Kidney (tissue), 14 donors: ENCODE data around the gene RABGAP1. TPM values are rescaled to one million over a fixed set of nuclear protein-coding genes. Genes with fewer than 3 reads are reported as not detected.

Experiments
- DNase-seq, 5 donors: peaks; one replicate each; pipeline ENCODE4 v3.0.0-alpha.2; 2013 to 2020
- FAIRE-seq: peaks from 2 replicates; lab custom pipeline; 2012; peaks lifted over from hg19 to GRCh38; lab: Jason Lieb, UNC
- H3K27ac ChIP-seq, 2 donors: one replicate each; pipeline ENCODE4 v1.7.0; 2013; ENCODE audit warnings: low read depth in 2 of 2, low read length in 2 of 2, inconsistent platforms in 1 of 2
- H3K27me3 ChIP-seq: one replicate; pipeline ENCODE4 v1.7.1; 2013; ENCODE audit warnings: low read length, inconsistent platforms; ENCODE audit not compliant: control insufficient read depth, insufficient read depth
- H3K36me3 ChIP-seq, 3 donors: one replicate each; pipeline versions ENCODE4 v1.7.0 to v1.7.1; 2013; ENCODE audit warnings: low read length in 3 of 3, control low read depth in 1 of 3, inconsistent platforms in 1 of 3; ENCODE audit not compliant: insufficient read depth in 3 of 3, control insufficient read depth in 2 of 3
- H3K4me1 ChIP-seq, 3 donors: one replicate each; pipeline versions ENCODE4 v1.7.0 to v1.7.1; 2013; ENCODE audit warnings: low read length in 3 of 3, inconsistent platforms in 1 of 3, low read depth in 1 of 3; ENCODE audit not compliant: control insufficient read depth in 2 of 3, insufficient read depth in 2 of 3
- H3K4me3 ChIP-seq, 3 donors: one replicate each; pipeline versions ENCODE4 v1.7.0 to v1.8.1; 2013; ENCODE audit warnings: low read length in 3 of 3, control low read depth in 1 of 3, inconsistent platforms in 1 of 3
- H3K9ac ChIP-seq, 3 donors: one replicate each; pipeline versions ENCODE4 v1.7.0 to v1.7.1; 2013; ENCODE audit warnings: low read length in 3 of 3, control low read depth in 1 of 3, inconsistent platforms in 1 of 3
- H3K9me3 ChIP-seq, 3 donors: one replicate each; pipeline versions ENCODE4 v1.7.0 to v1.7.1; 2013; ENCODE audit warnings: low read length in 3 of 3, control low read depth in 1 of 3, inconsistent platforms in 1 of 3; ENCODE audit not compliant: control insufficient read depth in 2 of 3, insufficient read depth in 1 of 3
- CTCF ChIP-seq: IDR thresholded peaks from 3 replicates; pipeline ENCODE4 v1.5.1; 2012; ENCODE audit warnings: mild to moderate bottlenecking, moderate library complexity, borderline replicate concordance; ENCODE audit not compliant: insufficient read depth; ENCODE audit errors: extremely low read depth
- intact Hi-C: fragments of 100-400 bp; cut with DNase I; formaldehyde crosslinking; loops from one replicate; pipeline ENCODE4 v1.11.1; 2022
- polyA plus RNA-seq: library from polyadenylated mRNA; stranded (reverse); fragments of 350-450 nt; fragmentation: Illumina TruSeq; extraction: RNeasy Lipid Tissue Mini Kit (QIAGEN cat#74804); gene quantifications from one replicate; pipeline ENCODE4 v1.2.3, GENCODE V29; 2014; ENCODE audit warnings: low read depth, low replicate concordance; ENCODE audit not compliant: insufficient read depth
- total RNA-seq: library from RNA; stranded (reverse); fragmentation: NEBNext Ultra II Directional; extraction: Animal tissue kit (Norgen Biotek cat#: 25700); gene quantifications from one replicate; pipeline ENCODE4 v1.2.1, GENCODE V29; 2021
- donor health status: control.
- donor health status: control.
- donor health status: control.
- donor health status: control.
- donor health status: control.
- donor health status: DM: yes; HTN: yes; CAD: no.
- donor health status: Normal renal cell carcinoma (clear cell type).

The RABGAP1 gene
- total and polyA plus RNA-seq, 2 donors from 2014 or later, result 13.7 to 61.1 TPM

- Histone ChIP-seq H3K9me3 (no peaks in the 10 kb centered on the region), H3K27ac (no peak overlapping the region), H3K4me3 (no peak overlapping the region), H3K36me3 (peaks cover 0 to 2% (median 0%) of the 10 kb centered on the region in 3 donors), H3K27me3 (no peaks in the 10 kb centered on the region), H3K9ac (no peak overlapping the region), H3K4me1 (no peaks in the 10 kb centered on the region)
- DNase-seq (no peak), FAIRE-seq (no peak)
- intact Hi-C loops, result no loop called here
- TF ChIP-seq CTCF, result no peak
These were observed 85.6 kb downstream of the RABGAP1 start for GRCh38 chr9:123026425-123026824.

DNA sequence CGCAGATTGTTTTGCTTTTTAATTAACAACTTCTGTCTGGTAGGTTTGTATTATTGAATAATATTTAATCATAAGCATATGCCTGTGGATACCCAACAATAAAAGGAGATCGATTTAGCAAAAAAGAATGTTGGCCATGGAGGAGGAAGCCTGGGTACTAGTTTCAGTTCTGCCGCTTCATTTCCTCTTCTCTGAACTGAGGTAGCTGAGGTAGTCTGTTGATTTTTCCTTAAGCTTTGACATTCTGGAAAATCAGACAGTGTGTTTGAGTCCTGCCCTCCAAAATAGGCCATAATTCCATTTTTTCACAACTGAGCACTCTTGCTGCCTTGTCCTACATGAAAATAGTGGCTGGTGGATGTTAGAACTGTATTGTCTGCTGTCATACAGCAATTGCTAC is 86.7 kb downstream of the RABGAP1 start:
- intact Hi-C loops, result no loop called here
- TF ChIP-seq CTCF, result no peak
- Histone ChIP-seq H3K27ac (no peak overlapping the region), H3K9me3 (no peaks in the 10 kb centered on the region), H3K4me1 (no peaks in the 10 kb centered on the region), H3K9ac (no peak overlapping the region), H3K4me3 (no peak overlapping the region), H3K27me3 (no peaks in the 10 kb centered on the region), H3K36me3 (peaks cover 0 to 2% (median 0%) of the 10 kb centered on the region in 3 donors)
- FAIRE-seq (no peak), DNase-seq (no peak)

- Histone ChIP-seq H3K9ac (no peak overlapping the region), H3K36me3 (peaks cover 0 to 2% (median 0%) of the 10 kb centered on the region in 3 donors), H3K4me3 (no peak overlapping the region), H3K27me3 (no peaks in the 10 kb centered on the region), H3K27ac (no peak overlapping the region), H3K4me1 (no peaks in the 10 kb centered on the region), H3K9me3 (no peaks in the 10 kb centered on the region)
- no peak for DNase-seq
- intact Hi-C loops, result no loop called here
- FAIRE-seq, result no peak
- TF ChIP-seq CTCF, result no peak
These were observed 87.3 kb downstream of the RABGAP1 start for GRCh38 chr9:123028136-123028535.

- H3K27me3 ChIP-seq, result no peaks in the 10 kb centered on the region
- intact Hi-C loops, result no loop called here
- DNase-seq (no peak), FAIRE-seq (no peak)
- no peak overlapping the region for H3K27ac ChIP-seq
- no peaks in the 10 kb centered on the region for H3K4me1 ChIP-seq
- no peak overlapping the region for H3K9ac ChIP-seq
- no peaks in the 10 kb centered on the region for H3K9me3 ChIP-seq
- no peak overlapping the region for H3K4me3 ChIP-seq
- peaks cover 0 to 2% (median 0%) of the 10 kb centered on the region in 3 donors for H3K36me3 ChIP-seq
- TF ChIP-seq CTCF, result no peak
These were observed 88.2 kb downstream of the RABGAP1 start for GRCh38 chr9:123028973-123029372.
